GM12801 (cell line): Measurements from ENCODE around the gene A4GALT.

Experiments
- TF ChIP-seq, protein P1 (sequence below): IDR thresholded peaks from one replicate; pipeline ENCODE4 v1.5.1; 2011; ENCODE audit warnings: control low read depth; ENCODE audit not compliant: insufficient read length; ENCODE audit errors: extremely low read depth

A4GALT gene

DNA sequence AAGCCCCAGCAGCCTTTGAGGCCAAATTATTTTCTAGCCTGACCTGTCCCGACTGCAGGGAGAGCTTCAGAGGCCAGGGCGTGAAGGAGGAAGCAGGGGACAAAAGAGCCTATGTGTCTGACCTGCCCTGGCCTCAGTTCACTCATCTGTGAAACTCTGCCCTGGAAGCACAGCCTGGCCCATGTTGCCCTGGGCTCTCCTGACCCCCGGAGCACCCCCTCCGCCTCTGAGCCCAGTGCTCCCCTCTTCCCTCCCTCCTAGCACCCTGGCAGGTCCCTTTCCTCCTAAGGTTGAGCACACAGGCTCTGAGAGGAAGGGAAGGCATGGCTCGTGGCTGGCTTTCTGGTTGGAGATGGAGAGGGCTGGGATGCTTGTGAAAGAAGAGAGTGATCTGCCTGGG is 3.4 kb upstream of the A4GALT start:
- TF ChIP-seq, protein P1, sequence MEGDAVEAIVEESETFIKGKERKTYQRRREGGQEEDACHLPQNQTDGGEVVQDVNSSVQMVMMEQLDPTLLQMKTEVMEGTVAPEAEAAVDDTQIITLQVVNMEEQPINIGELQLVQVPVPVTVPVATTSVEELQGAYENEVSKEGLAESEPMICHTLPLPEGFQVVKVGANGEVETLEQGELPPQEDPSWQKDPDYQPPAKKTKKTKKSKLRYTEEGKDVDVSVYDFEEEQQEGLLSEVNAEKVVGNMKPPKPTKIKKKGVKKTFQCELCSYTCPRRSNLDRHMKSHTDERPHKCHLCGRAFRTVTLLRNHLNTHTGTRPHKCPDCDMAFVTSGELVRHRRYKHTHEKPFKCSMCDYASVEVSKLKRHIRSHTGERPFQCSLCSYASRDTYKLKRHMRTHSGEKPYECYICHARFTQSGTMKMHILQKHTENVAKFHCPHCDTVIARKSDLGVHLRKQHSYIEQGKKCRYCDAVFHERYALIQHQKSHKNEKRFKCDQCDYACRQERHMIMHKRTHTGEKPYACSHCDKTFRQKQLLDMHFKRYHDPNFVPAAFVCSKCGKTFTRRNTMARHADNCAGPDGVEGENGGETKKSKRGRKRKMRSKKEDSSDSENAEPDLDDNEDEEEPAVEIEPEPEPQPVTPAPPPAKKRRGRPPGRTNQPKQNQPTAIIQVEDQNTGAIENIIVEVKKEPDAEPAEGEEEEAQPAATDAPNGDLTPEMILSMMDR = no peak

DNA sequence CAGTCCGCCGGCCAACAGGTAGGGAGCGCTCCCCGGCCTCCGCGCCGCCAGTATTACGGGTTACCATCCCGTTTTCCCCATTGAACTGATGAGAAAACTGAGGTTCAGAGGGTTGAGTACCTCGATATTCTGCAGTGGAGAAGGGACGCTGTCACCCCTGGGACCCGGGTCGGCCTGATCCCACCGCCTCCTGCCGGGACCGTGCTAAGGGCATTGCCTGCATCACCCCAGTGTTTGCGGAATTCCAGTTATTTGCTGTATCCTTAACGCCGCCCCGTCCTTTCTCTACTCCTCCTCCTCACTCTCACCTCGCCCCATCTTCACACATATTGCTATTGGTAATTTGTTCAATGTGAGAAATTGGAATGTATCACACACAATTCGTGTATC is 370 bp upstream of the A4GALT start:
- TF ChIP-seq, protein P1 = no peak

DNA sequence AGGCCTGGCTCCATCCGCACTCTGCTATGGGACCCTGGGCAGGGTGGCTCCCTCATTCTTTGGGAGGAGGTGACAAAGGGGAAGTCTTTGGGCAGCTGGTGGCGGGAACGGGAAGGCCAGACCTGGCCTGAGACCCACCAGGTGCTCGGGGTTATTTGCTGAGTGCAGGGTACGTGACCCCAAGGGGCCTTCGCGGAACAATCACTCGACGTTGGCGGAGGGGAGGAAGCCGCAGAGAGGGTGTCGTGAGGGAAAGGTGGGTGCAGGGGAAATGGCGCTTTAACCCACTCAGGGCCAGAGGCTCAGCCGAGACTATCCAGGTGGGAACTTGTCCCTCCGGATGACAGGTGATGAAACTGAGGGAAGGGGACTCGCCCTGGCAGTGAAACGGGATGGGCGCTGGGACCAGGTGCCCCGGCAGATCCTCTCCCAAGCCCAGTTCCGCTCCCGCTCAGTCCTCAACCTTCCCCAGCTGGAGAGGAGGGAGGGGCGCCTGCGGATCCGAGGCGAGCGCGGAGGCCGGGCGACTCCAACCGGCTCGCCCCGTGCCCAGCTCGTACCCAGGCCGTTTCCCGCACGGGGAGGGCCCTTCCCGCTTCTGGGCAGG is 911 bp downstream of the A4GALT start:
- TF ChIP-seq, protein P1 = no peak

DNA sequence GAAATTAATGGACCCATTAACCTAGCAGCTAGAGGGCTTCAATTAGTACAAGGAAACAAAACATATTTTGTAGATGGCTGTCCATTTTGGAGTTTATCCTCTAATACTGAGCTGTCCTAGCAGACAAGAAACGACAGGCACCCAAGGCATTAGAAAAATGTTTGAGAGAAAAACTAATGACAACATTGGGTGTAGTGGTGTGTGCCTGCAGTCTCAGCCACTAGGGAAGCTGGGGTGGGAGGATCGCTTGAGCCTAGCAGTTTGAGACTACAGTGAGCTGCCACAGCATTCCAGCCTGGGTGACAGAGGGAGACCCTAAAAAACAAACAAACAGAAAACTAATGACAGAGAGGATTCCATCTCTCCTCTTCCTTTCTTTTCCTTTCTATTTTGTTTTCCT is 1.5 kb downstream of the A4GALT start:
- TF ChIP-seq, protein P1 = no peak

DNA sequence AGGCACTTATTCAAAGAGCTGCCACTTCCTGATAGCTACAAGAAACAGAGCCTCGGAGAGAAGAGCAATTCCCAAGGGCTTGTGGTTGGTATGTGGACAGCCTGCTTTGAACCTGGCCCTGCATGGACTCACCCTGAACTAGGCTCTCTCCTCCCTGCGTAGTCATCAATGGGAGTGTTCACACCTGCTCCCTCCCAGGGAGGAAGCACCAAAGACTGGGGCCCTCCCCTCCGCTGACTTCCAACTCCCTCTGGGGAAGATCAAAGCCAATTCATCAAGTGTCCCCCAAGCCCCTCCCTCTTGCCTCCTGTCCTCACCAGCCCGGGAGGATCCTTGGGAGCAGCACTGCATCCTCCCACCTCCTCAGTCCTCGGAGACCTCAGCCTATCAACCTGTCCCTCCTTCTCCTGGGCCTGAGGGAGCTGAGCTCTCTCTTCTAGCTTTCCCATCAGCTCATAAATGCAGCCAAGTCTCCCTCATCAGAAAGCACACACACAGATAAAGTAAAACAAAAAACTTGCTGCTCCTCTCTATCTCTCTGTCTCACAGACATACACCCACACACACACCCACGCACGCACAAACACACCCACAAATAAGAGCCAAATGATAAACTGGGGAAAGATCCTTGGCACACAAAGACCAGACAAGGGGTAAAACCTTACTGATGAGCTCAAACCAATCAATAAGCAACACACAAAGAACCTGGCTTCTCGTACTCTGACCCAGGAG is 3.3 kb downstream of the A4GALT start:
- TF ChIP-seq, protein P1 = no peak

DNA sequence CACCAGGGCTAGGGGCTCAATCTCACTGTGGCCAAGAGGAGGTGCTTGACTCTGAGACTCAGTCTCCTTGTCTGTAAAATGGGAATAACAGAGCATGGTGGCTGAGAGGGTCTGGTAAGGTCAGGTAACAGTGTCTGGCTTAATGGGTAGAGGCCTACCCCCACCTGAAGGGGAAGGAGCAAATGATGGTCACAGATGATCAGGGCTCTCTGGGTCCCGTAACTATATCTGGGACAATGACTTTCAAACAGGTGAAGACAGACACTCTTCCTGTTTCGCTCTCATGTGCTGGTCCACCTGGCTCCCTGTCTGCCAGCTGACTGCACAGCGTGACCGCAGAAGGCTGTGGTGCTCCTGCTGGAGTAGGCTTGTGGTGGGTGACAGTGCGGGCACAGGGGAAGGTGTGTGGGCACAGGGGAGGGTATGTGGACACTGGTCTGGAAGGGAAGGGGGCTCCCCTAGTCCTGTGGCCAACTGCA is 4.0 kb downstream of the A4GALT start:
- TF ChIP-seq, protein P1 = no peak

DNA sequence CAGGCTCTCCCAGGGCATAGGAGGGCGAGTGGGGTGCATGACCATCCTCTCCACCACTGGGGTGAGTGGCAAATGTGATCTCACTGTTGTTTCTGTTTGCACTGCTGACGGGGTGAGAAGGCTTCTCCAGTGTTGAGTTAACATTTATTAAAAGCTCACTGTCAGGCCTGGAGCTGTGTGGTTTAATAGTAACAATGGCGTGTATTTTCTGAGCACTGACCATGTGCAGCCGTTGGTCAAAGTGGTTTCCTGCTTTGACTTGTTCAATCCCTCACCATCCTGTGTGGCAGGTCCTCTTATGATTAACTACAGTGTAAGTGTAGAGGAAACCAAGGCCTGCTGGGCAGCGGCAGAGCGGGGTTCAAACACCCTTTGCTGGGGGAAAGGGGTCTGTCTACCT is 4.4 kb downstream of the A4GALT start:
- TF ChIP-seq, protein P1 = no peak
